AG09309 (cell line): ENCODE results near the gene WDR36.

Source experiments
- DNase-seq: peaks from one replicate; pipeline ENCODE4 v3.0.0-alpha.2; 2010; ENCODE audit warnings: low read depth
- H3K4me3 ChIP-seq: 2 replicates; pipeline ENCODE4 v1.5.1; 2011; ENCODE audit warnings: mild to moderate bottlenecking, low read depth, low read length, moderate library complexity; ENCODE audit not compliant: control insufficient read depth
- CTCF ChIP-seq: IDR thresholded peaks from 2 replicates; pipeline ENCODE4 v1.5.1; 2011; ENCODE audit warnings: mild to moderate bottlenecking, low read depth, low read length, inconsistent platforms; ENCODE audit not compliant: insufficient read depth, control insufficient read depth; ENCODE audit errors: missing control alignments

The WDR36 gene

GRCh38 chr5:111092062-111092853 lies at the start of gene WDR36:
Gene WDR36, plus strand, starts transcription at chr5:111092348. Its CDS starts 109 bp downstream, at chr5:111092457.
- peak; percentile 9 for TF ChIP-seq CTCF
- peak; percentile 55 for DNase-seq
- peak within 1 kb of the TSS; percentile 99 for H3K4me3 ChIP-seq

- no peak for TF ChIP-seq CTCF
- no peak for DNase-seq
- H3K4me3 ChIP-seq: no peak overlapping the region
These were observed 48.2 kb upstream of the WDR36 start for GRCh38 chr5:111043712-111044506.

- DNase-seq: no peak
- no peak overlapping the region for H3K4me3 ChIP-seq
- no peak for TF ChIP-seq CTCF
These were observed 34.1 kb upstream of the WDR36 start for GRCh38 chr5:111058064-111058463.

- H3K4me3 ChIP-seq: no peak overlapping the region
- DNase-seq: no peak
- no peak for TF ChIP-seq CTCF
These were observed 32.0 kb upstream of the WDR36 start for GRCh38 chr5:111060169-111060568.

GRCh38 chr5:111061618-111062017 lies 30.5 kb upstream of the WDR36 start:
- H3K4me3 ChIP-seq: no peak overlapping the region
- DNase-seq: no peak
- no peak for TF ChIP-seq CTCF

- DNase-seq: no peak
- TF ChIP-seq CTCF: peak; percentile 55
- no peak overlapping the region for H3K4me3 ChIP-seq
These were observed 28.3 kb upstream of the WDR36 start for GRCh38 chr5:111063709-111064322.
